ENCODE results near the gene CEP152.

- TF ChIP-seq CTCF (IDR thresholded peaks at IDR 0.05) (no peak), POLR2A (IDR thresholded peaks at IDR 0.05) (no peak)
Measured at GRCh38 chr15:48757661-48758060, 53.2 kb downstream of the CEP152 start.

Measured in heart left ventricle (tissue), 13 donors.